Left lung (tissue), 10 donors: ENCODE measurements around the gene FAM110A. TPM values are rescaled to one million over a fixed set of nuclear protein-coding genes. Genes with fewer than 3 reads are reported as not detected.

Experiments
- ATAC-seq: fragments of 200-7000 bp; cut with Tn5 transposase; one replicate; pipeline ENCODE4 v1.9.1; 2020; ENCODE audit warnings: moderate library complexity
- DNase-seq, 4 donors: peaks; one replicate each; pipeline ENCODE4 v3.0.0-alpha.2; 2013 to 2020
- H3K27ac ChIP-seq, 2 donors: fragments of 200-600 bp; sonication (generic) in 1 of 2; one replicate each; pipeline versions ENCODE4 v1.5.0 to v1.8.0; 2020 to 2021
- H3K27me3 ChIP-seq, 2 donors: fragments of 200-600 bp; sonication (generic) in 1 of 2; one replicate each; pipeline versions ENCODE4 v1.5.0 to v1.8.0; 2020 to 2021
- H3K36me3 ChIP-seq, 2 donors: fragments of 200-600 bp; sonication (generic) in 1 of 2; one replicate each; pipeline versions ENCODE4 v1.5.0 to v1.8.0; 2020 to 2021
- H3K4me1 ChIP-seq, 2 donors: fragments of 200-600 bp; one replicate each; pipeline ENCODE4 v1.8.0; 2021
- H3K4me3 ChIP-seq, 2 donors: fragments of 200-600 bp; sonication (generic) in 1 of 2; one replicate each; pipeline versions ENCODE4 v1.5.0 to v1.8.0; 2020 to 2021; ENCODE audit warnings: mild to moderate bottlenecking in 1 of 2
- H3K9me3 ChIP-seq, 2 donors: fragments of 200-600 bp; sonication (generic) in 1 of 2; one replicate each; pipeline versions ENCODE4 v1.5.0 to v1.8.0; 2020 to 2021
- CTCF ChIP-seq, 2 donors: fragments of 200-600 bp; sonication (generic) in 1 of 2; IDR thresholded peaks; one replicate each; pipeline versions ENCODE4 v1.5.0 to v1.8.0; 2021; ENCODE audit warnings: antibody characterized with exemption in 2 of 2
- intact Hi-C, 2 donors: fragments of 100-400 bp; cut with DNase I; formaldehyde crosslinking; loops; one replicate each; pipeline versions ENCODE4 v1.11.2 to v1.14.2; 2022
- polyA plus RNA-seq, 6 donors: library from polyadenylated mRNA; unstranded; fragments of 120-200 nt; gene quantifications; one replicate each; pipeline ENCODE4 v1.2.1, GENCODE V29; 2013; ENCODE audit not compliant: insufficient read length in 6 of 6
- total RNA-seq, 2 donors: library from RNA; stranded (reverse); fragmentation: NEBNext Ultra II Directional; extraction: Animal tissue kit (Norgen Biotek cat#: 25700); gene quantifications; one replicate each; pipeline ENCODE4 v1.2.1, GENCODE V29; 2021
- donor health status: DM: no; HTN: yes; CAD: no.
- donor health status: DM: no; HTN: no; CAD: no.

Gene FAM110A
- total and polyA plus RNA-seq, 8 donors = 11.8 to 21.5 (median 13.4) TPM

GRCh38 chr20:813390-813789 lies 20.1 kb upstream of the FAM110A start:
- ATAC-seq (no peak), DNase-seq (no peak)
- no peaks in the 10 kb centered on the region for H3K9me3 ChIP-seq
- no peak overlapping the region for H3K27ac ChIP-seq
- no peak for TF ChIP-seq CTCF (IDR thresholded peaks at IDR 0.05)
- intact Hi-C loops = no loop called here
- peaks cover 0 to 49% of the 10 kb centered on the region in 2 donors for H3K27me3 ChIP-seq
- H3K4me3 ChIP-seq = no peak overlapping the region
- no peaks in the 10 kb centered on the region for H3K36me3 ChIP-seq
- no peaks in the 10 kb centered on the region for H3K4me1 ChIP-seq

GRCh38 chr20:815226-815625 lies 18.3 kb upstream of the FAM110A start:
- H3K9me3 ChIP-seq = no peaks in the 10 kb centered on the region

GRCh38 chr20:815914-816606 lies 17.5 kb upstream of the FAM110A start:
- no peaks in the 10 kb centered on the region for H3K4me1 ChIP-seq
- ATAC-seq (peak; percentile 86), DNase-seq (peak; percentile 54 to 83 (median 62))
- H3K36me3 ChIP-seq = no peaks in the 10 kb centered on the region
- intact Hi-C loops = loop anchor here (5.0 kb wide), 1 partner anchor 141 kb away; no protein-coding TSS in a partner anchor
- H3K4me3 ChIP-seq = no peak overlapping the region
- TF ChIP-seq CTCF (IDR thresholded peaks at IDR 0.05) = peak; percentile 97 to 100
- H3K27me3 ChIP-seq = peaks cover 0 to 26% of the 10 kb centered on the region in 2 donors
- no peak overlapping the region for H3K27ac ChIP-seq
- no peaks in the 10 kb centered on the region for H3K9me3 ChIP-seq

More at GRCh38 chr20:815226-815625, 18.3 kb upstream of the FAM110A start:
- Histone ChIP-seq H3K27me3 (peaks cover 0 to 34% of the 10 kb centered on the region in 2 donors), H3K36me3 (no peaks in the 10 kb centered on the region), H3K4me1 (no peaks in the 10 kb centered on the region), H3K27ac (no peak overlapping the region), H3K4me3 (no peak overlapping the region)
- ATAC-seq (no peak), DNase-seq (no peak)
- intact Hi-C loops = loop anchor here (5.0 kb wide), 1 partner anchor 142 kb away; no protein-coding TSS in a partner anchor
- TF ChIP-seq CTCF (IDR thresholded peaks at IDR 0.05) = no peak

GRCh38 chr20:818001-818664 lies 15.4 kb upstream of the FAM110A start:
- ATAC-seq (no peak), DNase-seq (no peak)
- no peaks in the 10 kb centered on the region for H3K4me1 ChIP-seq
- no peaks in the 10 kb centered on the region for H3K9me3 ChIP-seq
- no peaks in the 10 kb centered on the region for H3K36me3 ChIP-seq
- no peak overlapping the region for H3K4me3 ChIP-seq
- H3K27me3 ChIP-seq = peaks cover 0 to 20% of the 10 kb centered on the region in 2 donors
- no peak for TF ChIP-seq CTCF (IDR thresholded peaks at IDR 0.05)
- H3K27ac ChIP-seq = no peak overlapping the region
- intact Hi-C loops = loop anchor here (5.0 kb wide), 1 partner anchor 139 kb away; no protein-coding TSS in a partner anchor

GRCh38 chr20:819680-820322 lies 13.7 kb upstream of the FAM110A start:
- ATAC-seq = no peak
- Histone ChIP-seq H3K4me3 (no peak overlapping the region), H3K27me3 (peaks cover 0 to 10% of the 10 kb centered on the region in 2 donors), H3K9me3 (no peaks in the 10 kb centered on the region), H3K36me3 (no peaks in the 10 kb centered on the region), H3K4me1 (no peaks in the 10 kb centered on the region), H3K27ac (no peak overlapping the region)
- no peak for DNase-seq
- TF ChIP-seq CTCF (IDR thresholded peaks at IDR 0.05) = no peak
- intact Hi-C loops = loop anchor here (5.0 kb wide), 1 partner anchor 138 kb away; no protein-coding TSS in a partner anchor
